Sigmoid colon (tissue), 7 donors: ENCODE data around the gene HBS1L. TPM values are rescaled to one million over a fixed set of nuclear protein-coding genes. Genes with fewer than 3 reads are reported as not detected.

ENCODE experiments used
- DNase-seq: peaks from one replicate; pipeline ENCODE4 v3.0.0-alpha.2; 2019
- H3K27ac ChIP-seq, 4 donors: fragments of 200-600 bp; sonication (generic); one replicate each; pipeline ENCODE4 v1.5.1; 2016 to 2019; ENCODE audit warnings: mild to moderate bottlenecking in 1 of 4
- H3K27me3 ChIP-seq, 3 donors: fragments of 200-600 bp; sonication (generic); one replicate each; pipeline ENCODE4 v1.5.1; 2019; ENCODE audit warnings: mild to moderate bottlenecking in 1 of 3
- H3K36me3 ChIP-seq, 4 donors: fragments of 200-600 bp; sonication (generic); one replicate each; pipeline ENCODE4 v1.5.1; 2016 to 2019
- H3K4me1 ChIP-seq, 4 donors: fragments of 200-600 bp; sonication (generic); one replicate each; pipeline ENCODE4 v1.5.1; 2017 to 2019
- H3K4me3 ChIP-seq, 4 donors: fragments of 200-600 bp; sonication (generic); one replicate each; pipeline ENCODE4 v1.5.1; 2017 to 2019; ENCODE audit warnings: mild to moderate bottlenecking in 2 of 4, moderate library complexity in 1 of 4
- H3K9me3 ChIP-seq, 4 donors: fragments of 200-600 bp in 3 of 4; sonication (generic) in 3 of 4; one replicate each; pipeline versions ENCODE4 v1.5.1 to v1.6.1; 2013 to 2019
- EP300 ChIP-seq, 4 donors: sonication (generic); formaldehyde crosslinking; IDR thresholded peaks; one replicate each; pipeline ENCODE4 v1.6.1; 2017; ENCODE audit warnings: antibody characterized with exemption in 4 of 4
- POLR2A ChIP-seq, 2 donors: fragments of 450-650 bp; IDR thresholded peaks; one replicate each; pipeline ENCODE4 v1.6.1; 2016; ENCODE audit warnings: antibody characterized with exemption in 2 of 2, mild to moderate bottlenecking in 2 of 2, moderate library complexity in 2 of 2
- POLR2AphosphoS5 ChIP-seq, 4 donors: sonication (generic); formaldehyde crosslinking; IDR thresholded peaks; one replicate each; pipeline ENCODE4 v1.6.1; 2017; ENCODE audit warnings: antibody characterized with exemption in 4 of 4
- WGBS, 2 donors: extraction: QIAGEN DNeasy Blood & Tissue Kit; methylation state at CpG; one replicate each; pipeline ENCODE4 v1.1.7; 2013; 5-methylcytosine and 5-hydroxymethylcytosine counted together
- intact Hi-C: fragments of 100-400 bp; cut with DNase I; formaldehyde crosslinking; loops from one replicate; pipeline ENCODE4 v1.15.1; 2023
- polyA plus RNA-seq, 3 donors: library from polyadenylated mRNA; stranded (reverse); fragments of 200-250 nt; gene quantifications; one replicate each; pipeline ENCODE4 v1.2.3, GENCODE V29; 2013
- total RNA-seq, 4 donors: library from RNA; depleted of rRNA; stranded (reverse); fragments of >200 nt; gene quantifications; one replicate each; pipeline ENCODE4 v1.1.0, GENCODE V29; 2016
- TF ChIP-seq, protein P1 (sequence below), 4 experiments: fragments of 450-650 bp in 3 of 4; fragments of 200-600 bp in 1 of 4; IDR thresholded peaks; one replicate each; pipeline ENCODE4 v1.5.1; 2016 to 2019; ENCODE audit warnings: antibody characterized with exemption in 4 of 4, mild to moderate bottlenecking in 3 of 4, moderate library complexity in 2 of 4
- donor health status: healthy with polysubstance abuse.
- donor health status: Bipolar disorder and iron deficiency.
- donor health status: healthy.

Gene HBS1L
- total RNA-seq (10 to 100 TPM; 37.1 to 61.9 (median 53.3) TPM), polyA plus RNA-seq (10 to 100 TPM; 14.4 to 35.8 (median 33.5) TPM)

DNA sequence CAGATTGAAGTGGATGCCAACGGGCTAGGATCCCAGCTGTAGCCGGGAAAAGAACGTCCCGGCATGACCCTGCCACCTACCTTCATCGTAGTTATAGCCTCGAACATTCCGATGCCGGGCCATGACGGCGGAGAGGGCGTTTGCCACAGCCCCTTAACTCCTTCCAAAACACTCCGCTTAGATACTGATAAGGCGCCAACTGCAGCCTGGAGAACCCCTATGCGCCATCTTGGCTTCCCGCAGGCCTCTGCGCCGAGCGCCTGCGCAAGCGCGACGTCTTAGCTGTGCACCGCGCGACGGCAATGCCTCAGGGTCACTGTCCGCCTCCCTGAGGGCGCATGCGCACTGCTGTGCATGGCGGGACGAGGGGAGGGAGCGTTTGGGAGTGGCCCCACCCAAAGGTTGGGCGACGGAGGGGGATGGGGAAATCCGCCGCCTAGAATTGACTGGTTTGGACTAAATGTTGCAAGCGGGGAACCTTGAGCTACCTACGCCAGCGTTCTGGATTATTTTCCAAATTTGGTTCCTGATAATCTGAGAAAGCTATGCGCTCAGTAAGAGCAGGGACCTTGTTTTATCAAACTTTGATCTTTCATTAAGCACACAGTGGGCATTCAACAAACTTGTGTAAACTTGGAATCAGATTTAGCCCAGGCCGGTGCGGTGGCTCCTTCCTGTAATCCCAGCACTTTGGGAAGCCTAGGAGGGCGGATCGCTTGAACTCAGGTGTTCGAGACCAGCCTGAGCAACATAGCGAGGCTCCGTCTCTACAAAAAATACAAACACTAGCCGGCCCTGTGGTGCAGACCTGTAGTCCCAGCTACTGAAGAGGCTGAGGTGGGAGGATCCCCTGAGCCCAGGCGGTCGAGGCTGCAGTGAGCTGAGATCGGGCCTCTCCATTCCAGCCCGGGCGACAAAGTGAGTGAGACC lies at the start of gene HBS1L:
HBS1L (minus strand) TSS at position 254 of the 930 bp plus-strand sequence; CDS start at position 123, 131 bp downstream.
- no peaks in the 10 kb centered on the region for H3K27me3 ChIP-seq
- H3K27ac ChIP-seq = peak within 1 kb of the TSS; percentile 87 to 91 (median 89)
- H3K4me3 ChIP-seq = peak within 1 kb of the TSS; percentile 77 to 94 (median 86)
- TF ChIP-seq EP300 (IDR thresholded peaks at IDR 0.05) = peak in 1 of 4 donors; percentile 73
- TF ChIP-seq POLR2A (IDR thresholded peaks at IDR 0.05) = peak; percentile 81 to 89
- TF ChIP-seq, protein P1, sequence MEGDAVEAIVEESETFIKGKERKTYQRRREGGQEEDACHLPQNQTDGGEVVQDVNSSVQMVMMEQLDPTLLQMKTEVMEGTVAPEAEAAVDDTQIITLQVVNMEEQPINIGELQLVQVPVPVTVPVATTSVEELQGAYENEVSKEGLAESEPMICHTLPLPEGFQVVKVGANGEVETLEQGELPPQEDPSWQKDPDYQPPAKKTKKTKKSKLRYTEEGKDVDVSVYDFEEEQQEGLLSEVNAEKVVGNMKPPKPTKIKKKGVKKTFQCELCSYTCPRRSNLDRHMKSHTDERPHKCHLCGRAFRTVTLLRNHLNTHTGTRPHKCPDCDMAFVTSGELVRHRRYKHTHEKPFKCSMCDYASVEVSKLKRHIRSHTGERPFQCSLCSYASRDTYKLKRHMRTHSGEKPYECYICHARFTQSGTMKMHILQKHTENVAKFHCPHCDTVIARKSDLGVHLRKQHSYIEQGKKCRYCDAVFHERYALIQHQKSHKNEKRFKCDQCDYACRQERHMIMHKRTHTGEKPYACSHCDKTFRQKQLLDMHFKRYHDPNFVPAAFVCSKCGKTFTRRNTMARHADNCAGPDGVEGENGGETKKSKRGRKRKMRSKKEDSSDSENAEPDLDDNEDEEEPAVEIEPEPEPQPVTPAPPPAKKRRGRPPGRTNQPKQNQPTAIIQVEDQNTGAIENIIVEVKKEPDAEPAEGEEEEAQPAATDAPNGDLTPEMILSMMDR (IDR thresholded peaks at IDR 0.05) = no peak
- peak; percentile 97 to 98 (median 97) for TF ChIP-seq POLR2AphosphoS5 (IDR thresholded peaks at IDR 0.05)
- DNase-seq = peak; percentile 98
- peaks cover 0 to 24% (median 20%) of the 10 kb centered on the region in 4 donors for H3K4me1 ChIP-seq
- intact Hi-C loops = loop anchor here (10.0 kb wide), 1 partner anchor 880 kb away; no protein-coding TSS in a partner anchor
- peaks cover 0 to 3% (median 0%) of the 10 kb centered on the region in 4 donors for H3K36me3 ChIP-seq
- 10 to 15% methylated on average over 53 of the region's 53 CpGs for WGBS, 2 donors
- no peaks in the 10 kb centered on the region for H3K9me3 ChIP-seq

DNA sequence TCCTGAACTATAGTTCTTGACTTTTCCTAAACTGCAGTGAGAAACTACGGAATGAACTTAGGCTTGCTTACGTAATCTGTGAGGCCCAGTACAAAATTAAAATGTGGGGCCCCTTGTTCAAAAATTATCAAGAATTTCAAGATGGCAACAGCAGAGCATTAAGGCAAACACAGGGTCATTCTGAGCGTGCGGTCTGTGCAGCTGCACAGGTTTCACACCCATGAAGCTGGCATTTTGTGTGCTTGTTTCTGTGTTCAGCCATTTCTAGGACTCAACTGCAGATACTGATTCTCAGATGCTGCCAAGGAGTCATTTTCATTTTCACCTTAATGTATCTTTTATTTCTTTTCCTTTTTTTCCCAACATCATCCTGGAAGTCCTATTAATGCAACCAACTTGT lies 49.6 kb upstream of the HBS1L start:
- TF ChIP-seq POLR2AphosphoS5 (IDR thresholded peaks at IDR 0.05) (no peak), POLR2A (IDR thresholded peaks at IDR 0.05) (no peak)
- TF ChIP-seq, protein P1 (IDR thresholded peaks at IDR 0.05) = no peak
- WGBS, 2 donors = 88 to 96% methylated on average over 4 of the region's 4 CpGs
- H3K4me3 ChIP-seq = no peak overlapping the region
- no peaks in the 10 kb centered on the region for H3K9me3 ChIP-seq
- DNase-seq = no peak
- no peaks in the 10 kb centered on the region for H3K4me1 ChIP-seq
- intact Hi-C loops = no loop called here
- H3K36me3 ChIP-seq = no peaks in the 10 kb centered on the region
- no peaks in the 10 kb centered on the region for H3K27me3 ChIP-seq
- H3K27ac ChIP-seq = no peak overlapping the region

DNA sequence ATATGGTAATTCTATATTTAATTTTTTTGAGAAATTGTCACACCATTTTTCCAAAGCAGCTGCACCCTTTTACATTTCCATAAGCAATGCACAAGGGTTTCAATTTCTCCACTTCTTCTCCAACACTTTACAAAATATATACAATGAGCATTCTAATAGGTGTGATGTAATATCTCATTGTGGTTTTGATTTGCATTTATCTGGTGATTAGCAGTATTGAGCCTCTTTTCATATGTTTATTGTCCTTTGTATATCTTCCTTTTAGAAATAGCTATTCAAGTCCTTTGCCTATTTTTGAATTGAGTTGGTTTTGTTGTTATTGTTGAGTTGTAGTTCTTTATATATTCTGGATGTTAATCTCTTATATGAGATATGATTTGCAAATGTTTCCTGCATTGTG lies 47.6 kb upstream of the HBS1L start:
- H3K27ac ChIP-seq = no peak overlapping the region
- DNase-seq = no peak
- H3K4me3 ChIP-seq = no peak overlapping the region
- no peaks in the 10 kb centered on the region for H3K27me3 ChIP-seq
- intact Hi-C loops = no loop called here
- no peaks in the 10 kb centered on the region for H3K4me1 ChIP-seq
- TF ChIP-seq POLR2A (IDR thresholded peaks at IDR 0.05) = no peak
- TF ChIP-seq POLR2AphosphoS5 (IDR thresholded peaks at IDR 0.05) = no peak
- no peak for TF ChIP-seq EP300 (IDR thresholded peaks at IDR 0.05)
- TF ChIP-seq, protein P1 (IDR thresholded peaks at IDR 0.05) = no peak
- no peaks in the 10 kb centered on the region for H3K36me3 ChIP-seq
- no peaks in the 10 kb centered on the region for H3K9me3 ChIP-seq

DNA sequence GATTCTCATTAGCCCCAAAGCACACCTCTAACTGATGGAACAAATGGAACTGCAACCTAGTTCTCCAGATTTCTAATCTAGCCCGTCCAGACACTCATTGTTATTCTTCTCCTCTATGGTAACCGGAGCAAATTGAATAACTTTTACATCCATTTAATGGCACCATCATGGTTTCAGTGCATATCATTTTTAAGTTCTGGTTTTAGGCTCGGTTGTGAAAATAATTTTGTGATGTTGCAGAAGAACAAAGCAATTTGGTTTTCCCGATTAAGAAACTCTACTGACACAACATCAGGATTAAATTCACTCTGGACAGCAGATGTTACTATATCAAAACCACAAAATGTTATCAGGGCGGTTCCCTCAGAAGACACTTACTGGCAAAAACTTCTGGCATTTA lies 42.5 kb upstream of the HBS1L start:
- Histone ChIP-seq H3K27ac (no peak overlapping the region), H3K27me3 (no peaks in the 10 kb centered on the region), H3K4me1 (no peaks in the 10 kb centered on the region), H3K4me3 (no peak overlapping the region), H3K9me3 (no peaks in the 10 kb centered on the region), H3K36me3 (no peaks in the 10 kb centered on the region)
- 77 to 79% methylated on average over 5 of the region's 5 CpGs for WGBS, 2 donors
- no peak for TF ChIP-seq POLR2AphosphoS5 (IDR thresholded peaks at IDR 0.05)
- no peak for DNase-seq
- intact Hi-C loops = no loop called here

DNA sequence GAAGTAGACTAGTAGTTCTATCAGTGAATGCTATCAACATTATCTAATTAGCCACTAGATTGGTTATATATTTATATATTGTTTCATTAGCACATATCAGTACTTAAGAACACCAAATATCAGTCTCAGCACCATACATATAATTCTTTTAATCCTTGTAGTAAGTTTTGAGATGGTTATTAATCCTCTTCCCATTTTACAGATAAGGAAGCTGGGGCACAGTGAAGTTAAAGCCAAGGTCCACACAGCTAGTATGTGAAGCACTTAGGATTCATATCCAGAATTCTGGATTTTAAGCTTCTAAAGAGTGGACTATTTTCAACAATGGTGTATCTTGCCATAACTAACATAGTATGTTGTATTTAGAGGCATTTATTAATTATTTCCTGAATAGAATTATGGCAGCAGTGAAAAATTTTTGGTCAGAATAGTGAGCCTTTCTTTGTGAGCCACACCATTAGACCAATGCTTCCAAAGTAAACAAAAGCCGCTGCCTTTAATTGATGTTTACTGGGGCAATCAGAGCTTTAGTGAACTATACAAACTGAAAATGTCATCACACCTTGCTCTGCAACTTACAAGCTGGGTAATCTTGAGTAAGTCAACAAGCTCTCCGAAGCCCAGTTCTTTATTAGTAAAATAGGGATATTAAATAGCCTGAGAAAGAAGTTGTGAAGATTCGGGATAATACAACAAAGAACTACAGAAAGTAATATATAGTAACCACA lies 41.9 kb upstream of the HBS1L start:
- H3K4me1 ChIP-seq = no peaks in the 10 kb centered on the region
- H3K27me3 ChIP-seq = no peaks in the 10 kb centered on the region
- H3K27ac ChIP-seq = no peak overlapping the region
- no peak for DNase-seq
- no peaks in the 10 kb centered on the region for H3K9me3 ChIP-seq
- no peak for TF ChIP-seq POLR2AphosphoS5 (IDR thresholded peaks at IDR 0.05)
- TF ChIP-seq EP300 (IDR thresholded peaks at IDR 0.05) = no peak
- no peak for TF ChIP-seq POLR2A (IDR thresholded peaks at IDR 0.05)
- TF ChIP-seq, protein P1 (IDR thresholded peaks at IDR 0.05) = no peak
- 16 to 69% methylated on average over 3 of the region's 3 CpGs for WGBS, 2 donors
- no peak overlapping the region for H3K4me3 ChIP-seq
- H3K36me3 ChIP-seq = no peaks in the 10 kb centered on the region
- intact Hi-C loops = no loop called here
